Measurements from ENCODE around the gene SLC25A23.

DNA sequence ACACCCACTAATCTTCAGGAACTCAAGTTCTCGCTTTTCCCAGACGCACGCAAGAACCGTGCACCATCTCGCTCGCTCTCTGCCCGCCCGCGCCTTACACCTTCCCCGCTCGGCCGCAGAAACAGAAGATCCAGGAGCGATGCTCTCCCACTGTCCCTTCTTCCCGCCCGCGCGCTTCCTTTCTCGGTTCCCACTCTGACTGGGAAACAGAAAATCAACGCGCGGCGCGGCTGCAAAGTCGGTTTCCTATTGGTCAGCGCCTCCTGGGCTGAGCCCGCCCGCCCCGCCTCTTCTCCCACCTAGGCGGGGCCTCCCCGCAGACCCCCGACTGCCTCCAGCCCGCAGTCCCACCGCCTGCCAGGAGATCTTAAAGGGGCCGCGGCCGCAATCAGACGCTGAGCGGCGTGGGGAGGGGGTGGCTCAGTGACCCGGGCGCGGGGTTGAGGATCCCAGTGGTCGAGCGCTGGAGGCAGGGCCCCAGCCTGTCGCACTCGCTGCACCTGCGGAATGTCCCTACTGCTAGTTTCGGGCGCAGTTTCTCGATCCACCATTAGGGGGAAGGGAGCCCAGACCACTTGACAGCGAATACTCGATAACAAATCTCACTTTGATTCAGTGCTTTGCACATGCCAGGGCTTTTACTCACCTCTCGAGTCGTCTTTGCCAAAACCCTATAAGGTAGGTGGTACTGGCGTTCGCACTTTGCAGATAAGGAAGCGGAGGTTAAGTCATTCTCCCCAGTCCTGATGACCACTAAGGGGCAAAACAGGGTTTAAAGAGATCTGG lies 700 bp upstream of the SLC25A23 start:
- no peak for TF ChIP-seq TAF1 (IDR thresholded peaks at IDR 0.05; ENCODE audit: borderline replicate concordance, insufficient read depth, low read length)
- TF ChIP-seq, protein P1, sequence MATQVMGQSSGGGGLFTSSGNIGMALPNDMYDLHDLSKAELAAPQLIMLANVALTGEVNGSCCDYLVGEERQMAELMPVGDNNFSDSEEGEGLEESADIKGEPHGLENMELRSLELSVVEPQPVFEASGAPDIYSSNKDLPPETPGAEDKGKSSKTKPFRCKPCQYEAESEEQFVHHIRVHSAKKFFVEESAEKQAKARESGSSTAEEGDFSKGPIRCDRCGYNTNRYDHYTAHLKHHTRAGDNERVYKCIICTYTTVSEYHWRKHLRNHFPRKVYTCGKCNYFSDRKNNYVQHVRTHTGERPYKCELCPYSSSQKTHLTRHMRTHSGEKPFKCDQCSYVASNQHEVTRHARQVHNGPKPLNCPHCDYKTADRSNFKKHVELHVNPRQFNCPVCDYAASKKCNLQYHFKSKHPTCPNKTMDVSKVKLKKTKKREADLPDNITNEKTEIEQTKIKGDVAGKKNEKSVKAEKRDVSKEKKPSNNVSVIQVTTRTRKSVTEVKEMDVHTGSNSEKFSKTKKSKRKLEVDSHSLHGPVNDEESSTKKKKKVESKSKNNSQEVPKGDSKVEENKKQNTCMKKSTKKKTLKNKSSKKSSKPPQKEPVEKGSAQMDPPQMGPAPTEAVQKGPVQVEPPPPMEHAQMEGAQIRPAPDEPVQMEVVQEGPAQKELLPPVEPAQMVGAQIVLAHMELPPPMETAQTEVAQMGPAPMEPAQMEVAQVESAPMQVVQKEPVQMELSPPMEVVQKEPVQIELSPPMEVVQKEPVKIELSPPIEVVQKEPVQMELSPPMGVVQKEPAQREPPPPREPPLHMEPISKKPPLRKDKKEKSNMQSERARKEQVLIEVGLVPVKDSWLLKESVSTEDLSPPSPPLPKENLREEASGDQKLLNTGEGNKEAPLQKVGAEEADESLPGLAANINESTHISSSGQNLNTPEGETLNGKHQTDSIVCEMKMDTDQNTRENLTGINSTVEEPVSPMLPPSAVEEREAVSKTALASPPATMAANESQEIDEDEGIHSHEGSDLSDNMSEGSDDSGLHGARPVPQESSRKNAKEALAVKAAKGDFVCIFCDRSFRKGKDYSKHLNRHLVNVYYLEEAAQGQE (IDR thresholded peaks at IDR 0.05; ENCODE audit: insufficient read depth in 1 of 2, low read depth in 2 of 2, low read length in 2 of 2) = no peak

All from PFSK-1 (cell line).